Skin of body (tissue), 2 donors: Measurements from ENCODE around the gene ARFIP1. TPM values are rescaled to one million over a fixed set of nuclear protein-coding genes. Genes with fewer than 3 reads are reported as not detected.
"Not testable (repeated sequence)": the region's sequence is repeated elsewhere in the genome, so short reads cannot be mapped to it uniquely, and the experiment has no call there.

ENCODE experiments used
- DNase-seq: peaks from one replicate; lab custom pipeline; 2025; lab: John Stamatoyannopoulos, UW
- total RNA-seq: library from RNA; depleted of rRNA; stranded (reverse); fragments of >200 nt; gene quantifications from one replicate; pipeline ENCODE4 v1.2.3, GENCODE V29; 2014

ARFIP1 gene
- total RNA-seq, 1 donor from 2014 or later, result 41.2 TPM

- DNase-seq, result peak; percentile 59
Measured at GRCh38 chr4:152785639-152786615, 6.2 kb downstream of the ARFIP1 start.

- DNase-seq, result no peak
Measured at GRCh38 chr4:152786627-152787026, 6.9 kb downstream of the ARFIP1 start.

- DNase-seq, result no peak
Measured at GRCh38 chr4:152795891-152796290, 16.1 kb downstream of the ARFIP1 start.

GRCh38 chr4:152803541-152803940 is 23.8 kb downstream of the ARFIP1 start:
- no peak for DNase-seq

GRCh38 chr4:152805071-152805650 is 25.4 kb downstream of the ARFIP1 start:
- DNase-seq, result no peak

- no peak for DNase-seq
Measured at GRCh38 chr4:152805818-152806217, 26.1 kb downstream of the ARFIP1 start.

GRCh38 chr4:152806501-152807125 is 26.9 kb downstream of the ARFIP1 start:
- DNase-seq, result peak; percentile 4

- DNase-seq, result no peak
Measured at GRCh38 chr4:152807294-152807829, 27.6 kb downstream of the ARFIP1 start.

GRCh38 chr4:152808670-152809069 is 28.9 kb downstream of the ARFIP1 start:
- no peak for DNase-seq

GRCh38 chr4:152810715-152811287 is 31.0 kb downstream of the ARFIP1 start:
- no peak for DNase-seq

GRCh38 chr4:152815078-152815477 is 35.3 kb downstream of the ARFIP1 start:
- no peak for DNase-seq

GRCh38 chr4:152817331-152817730 is 37.6 kb downstream of the ARFIP1 start:
- DNase-seq, result no peak

GRCh38 chr4:152819026-152819645 is 39.4 kb downstream of the ARFIP1 start:
- DNase-seq, result no peak

GRCh38 chr4:152820073-152820472 is 40.3 kb downstream of the ARFIP1 start:
- DNase-seq, result no peak

GRCh38 chr4:152822323-152822722 is 42.6 kb downstream of the ARFIP1 start:
- no peak for DNase-seq

GRCh38 chr4:152824561-152824960 is 44.8 kb downstream of the ARFIP1 start:
- no peak for DNase-seq

- DNase-seq, result no peak
Measured at GRCh38 chr4:152825336-152825735, 45.6 kb downstream of the ARFIP1 start.

GRCh38 chr4:152828122-152828521 is 48.4 kb downstream of the ARFIP1 start:
- no peak for DNase-seq

GRCh38 chr4:152831416-152831815 is 51.7 kb downstream of the ARFIP1 start:
- no peak for DNase-seq

GRCh38 chr4:152836936-152837335 is 57.2 kb downstream of the ARFIP1 start:
- no peak for DNase-seq

- DNase-seq, result not testable (repeated sequence)
Measured at GRCh38 chr4:152839729-152840128, 60.0 kb downstream of the ARFIP1 start.
